NCI-H1417 (cell line): ENCODE data around the gene C6orf89.
A peak's percentile ranks its signal among the peaks of the same experiment; 100 is the strongest.

Source experiments
- DNase-seq, 3 experiments: peaks; one replicate each; lab custom pipeline; 2025; lab: John Stamatoyannopoulos, UW

The C6orf89 gene, protein sequence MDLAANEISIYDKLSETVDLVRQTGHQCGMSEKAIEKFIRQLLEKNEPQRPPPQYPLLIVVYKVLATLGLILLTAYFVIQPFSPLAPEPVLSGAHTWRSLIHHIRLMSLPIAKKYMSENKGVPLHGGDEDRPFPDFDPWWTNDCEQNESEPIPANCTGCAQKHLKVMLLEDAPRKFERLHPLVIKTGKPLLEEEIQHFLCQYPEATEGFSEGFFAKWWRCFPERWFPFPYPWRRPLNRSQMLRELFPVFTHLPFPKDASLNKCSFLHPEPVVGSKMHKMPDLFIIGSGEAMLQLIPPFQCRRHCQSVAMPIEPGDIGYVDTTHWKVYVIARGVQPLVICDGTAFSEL

DNA sequence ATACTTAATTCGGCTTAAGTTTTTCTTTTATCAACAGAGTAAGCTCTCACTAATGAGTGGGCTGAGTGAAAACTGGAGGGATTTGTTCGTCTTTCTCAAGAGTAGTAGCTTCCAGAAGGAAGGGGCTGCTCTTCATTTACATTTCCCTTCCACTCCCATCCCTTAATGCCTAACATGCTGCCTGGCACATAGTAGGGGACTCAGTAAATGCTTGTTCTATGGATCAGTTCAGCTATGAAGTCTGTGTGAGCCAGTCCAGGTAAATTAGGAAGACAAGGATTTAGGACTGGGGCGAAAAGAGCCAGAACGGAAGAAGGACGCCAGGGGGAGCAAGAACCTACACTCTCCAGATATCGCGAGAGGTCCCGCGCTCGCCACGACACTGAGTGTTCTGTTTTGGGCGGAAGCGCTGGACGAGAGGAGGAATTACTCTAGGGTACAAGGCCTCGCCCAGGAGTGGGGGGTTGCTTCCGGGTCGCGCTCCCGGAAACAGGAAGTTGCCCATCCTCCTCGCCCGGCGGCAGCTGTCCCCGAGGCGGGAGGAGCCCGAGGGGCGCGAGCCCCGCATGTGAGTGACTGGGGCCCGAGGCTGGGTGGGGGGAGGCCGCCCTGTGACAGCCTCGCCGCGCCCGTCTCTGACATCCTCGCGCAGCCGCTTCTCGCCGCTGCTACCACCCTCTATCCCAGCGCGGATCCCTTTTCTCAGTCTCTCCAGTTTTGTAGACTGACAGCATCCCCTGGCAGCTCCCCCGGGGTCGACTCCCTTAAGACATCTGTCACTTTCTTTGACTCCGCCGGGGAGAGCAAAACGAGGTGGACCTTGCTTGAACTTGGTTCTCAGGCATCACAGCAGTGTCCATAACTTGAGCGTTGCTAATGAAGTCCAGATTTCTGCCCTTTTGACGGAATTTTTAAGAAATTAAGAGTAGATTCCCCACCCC, at the start of gene C6orf89:
Gene C6orf89, plus strand, starts transcription at position 492 of the 941 bp plus-strand sequence. CDS start 13,493 bp downstream, outside the sequence.
- DNase-seq, result peak; percentile 95 to 99 (median 99)

DNA sequence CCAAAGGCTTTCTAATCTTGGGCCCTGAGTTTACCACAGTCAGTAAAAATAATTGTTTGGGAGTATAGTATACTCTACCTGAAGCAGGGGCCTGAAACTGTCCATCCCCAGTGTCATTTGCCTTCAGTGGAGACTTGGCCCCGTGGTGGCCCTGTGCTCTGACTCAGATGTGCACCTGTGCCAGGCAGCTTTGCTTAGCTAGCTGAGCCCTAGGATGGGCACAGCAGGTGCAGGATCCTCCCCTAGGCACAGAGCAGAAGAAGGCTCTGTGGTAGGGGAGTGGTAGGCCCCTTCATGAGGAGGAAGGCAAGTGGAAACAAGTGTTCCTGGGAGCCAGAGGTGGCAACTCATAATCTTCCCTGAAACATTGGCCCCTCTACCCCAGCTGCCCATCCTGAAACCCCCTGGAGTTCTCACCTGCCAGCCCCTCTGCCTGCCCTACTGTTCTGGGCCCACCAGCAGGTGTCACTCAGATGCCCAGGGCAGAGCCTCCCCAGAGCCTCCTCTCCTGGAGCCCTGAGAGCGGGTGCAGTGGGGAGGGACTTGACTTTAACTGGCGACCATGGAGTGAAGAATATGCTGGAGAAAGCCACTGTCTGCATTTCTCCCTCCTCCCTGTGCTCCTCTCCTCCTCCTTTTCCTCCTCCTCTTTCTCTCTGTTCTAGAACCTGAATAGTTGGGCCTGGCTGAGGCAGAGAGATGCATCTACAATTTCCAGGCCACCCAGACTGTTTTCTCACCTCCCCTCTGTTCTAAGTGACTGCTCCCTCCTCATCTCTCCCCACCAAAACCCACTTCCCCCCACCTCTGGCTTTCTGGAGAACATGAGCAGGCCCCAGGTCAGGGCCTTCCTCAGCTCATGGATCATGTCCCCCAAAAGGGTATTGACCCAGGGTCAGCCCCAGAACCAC, 49.4 kb upstream of the C6orf89 start:
- DNase-seq, result peak in 1 of 3 experiments; percentile 8

DNA sequence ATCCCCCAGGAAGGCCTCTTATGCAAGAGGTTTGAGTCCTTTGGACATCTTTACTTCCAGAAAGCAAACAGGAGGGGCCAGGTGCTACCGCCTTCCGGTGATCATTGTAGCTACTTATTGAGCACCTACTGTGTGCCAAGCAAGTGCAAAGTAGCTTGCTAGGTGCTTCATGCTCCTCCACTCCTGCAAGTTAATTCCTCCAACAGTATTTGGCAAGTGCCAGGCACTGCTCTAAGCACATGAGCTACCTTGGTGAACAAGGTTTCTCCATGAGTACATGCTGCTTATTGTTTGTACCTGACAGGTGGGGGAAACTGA, 48.8 kb upstream of the C6orf89 start:
- DNase-seq, result no peak

DNA sequence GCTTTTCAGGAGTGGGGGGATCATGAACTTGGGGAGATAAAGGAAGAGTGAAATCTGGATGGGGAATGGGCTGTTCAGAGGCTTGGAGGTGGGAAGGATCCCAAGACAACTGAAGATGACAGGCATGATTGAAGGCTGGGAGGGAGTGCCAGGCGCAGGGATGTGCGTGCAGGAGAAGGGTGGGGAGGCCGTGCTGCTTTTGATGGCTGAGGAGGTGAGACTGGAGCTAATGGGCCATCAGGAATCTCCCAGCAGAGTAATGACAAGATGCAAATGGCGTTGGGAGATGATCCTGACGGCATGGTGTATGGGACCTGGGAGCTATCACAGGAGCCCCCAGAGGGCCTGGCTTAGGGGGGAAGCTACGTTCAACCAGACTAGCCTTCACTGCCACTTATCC, 48.1 kb upstream of the C6orf89 start:
- no peak for DNase-seq

DNA sequence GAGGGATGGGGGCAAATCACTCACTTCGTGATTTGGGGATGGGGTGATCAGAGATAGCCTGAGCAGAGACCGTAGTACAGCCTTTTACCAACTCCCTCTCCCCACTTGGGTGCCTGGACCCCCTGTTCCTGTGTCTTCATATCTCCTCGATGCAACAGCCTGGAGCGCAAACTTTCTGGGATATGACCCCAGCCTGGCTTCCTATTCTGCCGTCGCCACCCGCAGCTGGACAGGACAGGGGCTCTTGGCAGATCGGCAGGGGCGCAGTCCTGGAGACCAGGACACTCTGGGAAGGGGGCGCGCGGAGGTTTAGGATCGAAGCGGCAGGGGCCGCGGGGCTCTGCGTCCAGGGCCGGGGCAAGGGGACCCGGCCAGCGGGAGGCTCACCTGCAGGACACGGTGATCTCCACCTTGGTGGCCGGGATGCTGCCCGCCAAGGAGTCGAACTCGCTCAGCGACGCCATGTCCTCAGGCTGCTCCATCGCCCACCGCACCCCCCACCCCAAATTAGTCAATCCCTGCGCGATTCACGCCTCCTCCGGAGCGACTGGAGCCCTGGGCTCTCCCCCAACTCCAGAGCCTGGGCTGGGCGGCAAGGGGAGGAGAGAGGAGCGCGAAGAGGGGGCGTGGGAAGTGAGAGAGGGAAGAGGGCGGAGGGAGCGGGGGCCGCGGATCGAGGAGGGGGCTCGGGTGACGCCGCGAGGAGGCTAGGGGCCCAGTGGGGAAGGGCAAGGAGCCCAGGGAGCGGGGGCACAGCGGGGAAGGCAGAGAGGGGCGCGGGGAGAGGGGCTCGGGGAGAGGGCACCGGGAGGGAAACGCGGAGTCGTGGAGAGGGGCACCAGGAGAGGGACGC, 46.6 kb upstream of the C6orf89 start, which contains the start of gene CPNE5:
Gene CPNE5, minus strand, starts transcription at position 549 of the 853 bp plus-strand sequence. Its CDS starts 67 bp downstream, at position 482.
- DNase-seq, result peak in 2 of 3 experiments; percentile 37 to 49

DNA sequence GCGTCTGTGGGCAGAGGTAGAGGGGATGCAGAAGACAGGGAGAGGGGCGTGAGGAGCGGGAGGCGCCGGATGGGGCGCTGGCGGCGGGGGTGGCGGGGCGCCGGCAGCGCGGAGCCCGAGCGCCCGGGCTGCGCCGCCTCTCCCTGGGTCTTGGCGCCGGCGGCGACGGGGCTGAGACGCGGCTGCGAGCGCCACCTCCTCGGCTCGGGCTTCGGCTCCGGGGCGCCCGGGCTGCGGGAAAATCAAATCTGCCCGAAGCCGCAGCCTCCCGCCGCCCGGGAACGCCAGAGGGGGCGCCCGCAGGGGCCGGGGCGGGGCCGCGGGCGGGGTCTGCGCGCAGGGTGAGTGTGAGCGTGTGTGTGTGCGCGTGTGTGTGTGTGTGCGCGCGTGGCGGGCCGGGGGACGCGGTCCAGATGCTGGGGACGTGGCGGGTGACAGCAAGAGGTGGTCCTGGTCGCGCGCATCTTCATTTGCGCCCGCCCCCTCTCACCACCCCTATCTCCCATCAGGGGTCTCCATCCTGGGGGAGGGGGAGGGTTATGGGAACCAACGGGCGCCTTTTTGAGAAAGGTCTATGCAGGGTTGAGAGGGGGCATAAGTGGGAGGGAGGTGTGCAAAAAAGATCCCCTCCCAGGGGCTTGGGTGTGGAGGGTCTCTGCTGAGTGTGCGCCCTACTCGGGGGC, 45.9 kb upstream of the C6orf89 start:
- peak; percentile 28 to 65 (median 63) for DNase-seq

DNA sequence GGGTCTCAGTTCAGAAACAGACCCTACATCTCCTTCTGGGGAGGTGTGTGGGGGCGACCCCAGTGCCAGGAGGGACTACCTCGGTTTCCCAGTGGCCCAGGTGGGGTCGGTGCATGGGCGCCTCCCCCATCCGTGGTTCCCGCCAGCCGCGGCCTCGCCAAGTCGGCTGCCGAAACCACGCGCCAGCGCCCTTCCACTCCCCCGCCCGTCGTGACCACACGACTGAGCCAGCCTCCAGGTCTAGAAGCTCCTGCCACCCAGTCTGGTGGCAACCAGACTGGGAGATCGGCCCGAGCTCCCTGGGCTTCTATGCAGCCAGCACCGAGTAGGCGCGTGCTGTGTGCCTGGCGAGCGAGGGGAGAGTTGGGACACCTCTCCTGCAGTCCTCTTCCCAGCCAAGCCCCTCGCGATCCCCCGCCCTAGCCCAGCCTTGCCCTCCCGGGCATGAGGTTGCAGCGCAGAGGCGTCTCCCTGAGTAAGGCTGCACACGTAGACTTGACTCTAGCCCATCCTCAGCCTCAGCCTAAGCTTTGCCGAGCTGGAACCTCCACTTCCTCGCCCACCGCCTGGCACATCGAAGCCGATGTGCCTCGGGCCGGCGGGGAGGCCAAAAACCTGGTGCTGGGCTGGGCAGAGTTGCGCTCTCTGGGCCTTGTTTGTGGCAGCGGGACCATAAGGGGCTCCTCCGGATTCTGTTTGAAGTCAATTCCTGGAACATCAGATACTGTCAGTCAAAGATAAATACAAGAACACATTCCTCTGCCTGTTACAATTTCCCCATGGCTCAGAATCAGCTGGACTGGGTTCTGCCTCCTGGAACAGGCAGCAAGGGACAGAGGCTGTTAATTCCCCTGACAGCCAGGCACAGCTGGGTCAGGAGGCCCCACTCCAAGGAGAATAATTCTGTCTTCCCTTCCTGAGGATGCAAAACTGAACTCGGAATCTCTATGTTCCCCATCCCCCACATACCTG, 45.0 kb upstream of the C6orf89 start:
- no peak for DNase-seq

DNA sequence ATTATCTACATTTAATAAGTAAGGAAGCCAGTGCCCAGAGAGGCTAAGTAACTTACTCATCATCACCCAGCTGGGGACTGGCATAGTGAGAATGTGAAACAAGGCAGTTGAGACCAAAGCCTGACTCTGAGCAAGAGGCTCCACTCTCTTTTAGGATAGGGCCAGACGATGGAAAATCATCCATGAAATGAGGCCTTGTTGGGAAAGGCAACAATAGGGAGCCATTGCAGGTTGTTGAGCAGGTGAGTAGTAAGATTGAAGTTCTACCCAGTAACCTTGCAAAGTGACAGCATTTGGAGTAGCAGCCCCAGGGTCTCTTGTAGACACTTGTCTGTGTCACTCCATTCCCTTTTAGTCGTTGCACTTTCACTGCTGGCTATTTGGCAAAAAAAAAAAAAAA, 44.0 kb upstream of the C6orf89 start:
- no peak for DNase-seq

DNA sequence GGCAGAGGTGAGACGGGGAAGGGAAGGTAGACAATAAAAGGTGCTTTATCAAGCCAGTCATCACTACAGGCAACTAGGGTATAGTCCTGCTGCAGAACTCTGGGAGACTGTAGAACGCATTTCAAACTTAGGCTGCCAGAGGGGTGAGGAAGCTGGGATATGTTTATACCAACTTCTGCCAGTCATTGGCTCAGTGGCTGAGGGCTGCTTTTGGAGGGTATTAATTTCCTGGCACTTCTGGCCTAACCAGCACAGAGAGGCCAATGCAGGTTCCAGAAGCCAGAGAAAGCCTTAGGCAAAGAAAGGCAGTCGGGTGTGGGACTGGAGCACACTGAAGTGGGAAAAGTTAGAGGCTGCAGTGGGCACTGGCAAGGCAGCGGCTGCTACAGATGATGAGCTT, 42.6 kb upstream of the C6orf89 start:
- DNase-seq, result no peak

DNA sequence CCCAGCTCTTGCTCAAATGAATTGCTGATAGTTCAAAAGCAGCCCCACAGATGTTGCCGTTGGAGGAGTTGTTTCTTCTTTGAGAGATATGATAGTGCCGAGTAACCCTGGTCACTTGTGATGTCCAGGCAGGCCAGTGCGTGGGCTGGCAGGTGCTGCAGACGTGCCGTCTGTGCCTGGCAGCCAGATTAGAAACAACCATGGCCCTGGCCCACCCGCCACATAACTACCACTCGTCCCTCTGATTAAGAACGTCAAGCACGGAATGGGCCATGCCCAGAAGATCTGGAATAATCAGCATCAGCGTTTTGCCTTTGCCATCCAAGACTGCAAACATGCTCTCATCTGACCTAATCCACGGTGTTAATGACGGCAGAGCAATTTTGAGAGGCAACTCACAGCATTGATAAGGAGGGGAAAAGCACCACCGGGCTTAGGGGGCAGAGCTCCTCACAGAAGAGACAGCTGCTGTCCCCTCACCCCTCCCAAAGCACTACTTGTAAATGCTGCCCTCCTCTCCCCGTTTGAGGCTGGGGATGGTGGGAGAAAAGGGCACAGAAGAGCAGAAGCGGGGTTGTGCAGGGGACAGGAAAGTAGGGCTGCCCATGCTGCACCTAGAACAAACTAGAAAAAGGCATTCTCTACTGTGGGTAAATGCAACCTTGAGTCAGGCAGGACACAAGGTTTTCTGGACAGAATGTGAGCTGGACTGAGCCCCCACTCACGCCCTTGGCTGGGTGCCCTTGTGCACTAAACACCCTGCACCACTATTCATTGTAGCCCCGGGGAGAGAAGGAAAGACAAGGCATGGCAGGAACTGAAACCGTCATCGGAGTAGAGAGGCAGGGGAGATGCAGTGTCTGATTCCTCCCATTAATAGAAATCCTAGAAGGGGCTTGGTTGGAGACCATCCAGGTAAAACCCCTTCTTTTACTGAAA, 41.3 kb upstream of the C6orf89 start:
- DNase-seq, result no peak

DNA sequence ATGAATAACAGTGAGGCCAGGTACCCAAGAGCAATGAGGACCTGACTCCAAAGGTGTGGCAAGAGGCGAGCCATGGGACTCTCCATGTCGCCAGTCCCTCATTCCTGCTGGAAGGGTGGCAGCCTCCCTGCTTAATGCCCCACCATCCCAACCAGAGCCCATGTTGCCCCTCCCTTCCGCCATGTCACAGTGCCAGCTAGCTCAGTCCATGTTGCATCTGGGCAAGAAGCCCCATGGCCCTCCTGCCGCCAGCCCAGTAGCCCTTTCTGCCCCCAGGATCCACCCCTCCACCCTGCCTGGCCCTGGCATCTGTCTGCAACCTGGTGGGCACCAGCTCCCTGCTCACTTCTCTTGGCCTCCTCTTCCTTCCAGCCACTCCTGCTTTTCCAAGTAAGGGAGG, 40.5 kb upstream of the C6orf89 start:
- DNase-seq, result no peak

DNA sequence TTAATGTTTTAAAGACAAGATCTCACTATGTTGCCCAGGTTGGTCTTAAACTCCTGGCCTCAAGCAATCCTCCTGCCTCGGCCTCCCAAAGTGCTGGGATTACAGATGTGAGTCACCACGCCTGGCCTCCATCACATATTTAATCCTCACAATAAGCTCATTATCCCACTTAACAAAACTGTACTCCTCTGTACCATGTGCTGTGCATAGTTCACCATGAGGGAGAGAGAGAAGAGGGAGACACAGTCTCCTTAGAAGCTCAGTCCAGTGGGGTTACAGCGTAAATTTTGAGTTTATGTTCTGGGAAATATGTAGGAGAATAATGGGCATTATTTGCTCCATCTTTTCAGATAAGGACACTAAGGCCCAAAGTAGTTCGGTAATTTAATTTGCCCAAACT, 38.6 kb upstream of the C6orf89 start:
- no peak for DNase-seq

DNA sequence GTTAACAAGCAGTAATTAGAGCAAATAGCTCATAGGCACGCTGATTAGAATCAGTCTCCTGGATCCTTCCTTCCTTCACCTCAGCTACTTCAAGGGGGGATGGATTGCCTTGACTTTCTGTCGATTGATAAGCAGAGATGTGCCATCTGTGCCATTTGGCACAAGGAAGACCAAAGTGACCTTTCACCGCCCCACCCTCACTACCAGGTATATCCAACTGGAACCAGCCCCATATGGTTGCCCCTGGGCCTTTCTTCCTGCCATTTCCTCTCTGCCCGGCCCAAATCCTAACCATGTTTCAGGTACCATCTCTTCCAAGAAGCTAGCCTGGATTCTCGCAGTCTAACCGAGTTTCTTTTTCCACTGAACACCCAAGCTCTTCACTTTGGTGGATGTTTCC, 37.8 kb upstream of the C6orf89 start:
- DNase-seq, result no peak

DNA sequence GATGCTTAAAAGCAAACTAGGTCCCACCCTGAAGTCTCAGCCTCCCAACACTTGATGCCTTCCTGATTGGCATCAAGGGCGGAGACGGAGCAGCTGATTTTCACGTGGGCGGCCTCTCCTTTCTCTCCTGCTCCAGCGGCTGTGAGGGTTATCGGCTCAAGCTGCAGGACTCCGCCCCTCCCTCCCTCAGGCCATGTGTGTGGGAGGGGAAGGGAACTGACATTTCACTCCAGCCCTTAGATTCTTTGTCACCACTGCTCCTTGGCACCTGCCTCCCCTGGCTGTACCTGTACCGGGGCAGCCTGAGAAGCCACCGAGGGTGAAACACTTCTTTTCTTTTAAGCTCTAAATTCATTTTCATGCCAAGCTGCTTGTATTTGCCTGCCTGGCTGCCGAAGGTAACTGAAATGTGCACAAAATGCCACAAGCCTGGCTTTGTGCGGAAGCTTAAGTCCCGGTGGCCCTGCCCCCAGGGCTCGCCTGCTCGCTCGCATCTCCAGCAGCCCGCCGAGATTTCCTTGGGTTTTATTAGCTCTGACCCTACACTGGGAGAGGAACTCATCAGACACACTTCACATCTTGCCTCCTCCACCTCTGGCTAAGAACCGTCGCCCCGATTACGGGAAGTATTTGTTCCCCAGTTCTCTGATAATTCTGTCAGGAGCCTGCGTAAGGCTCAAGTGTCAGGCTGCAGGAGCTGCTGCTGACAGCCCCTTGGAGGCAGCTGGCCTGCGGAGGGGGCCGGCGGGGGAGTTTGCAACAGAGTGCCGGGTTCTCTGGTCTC, 36.9 kb upstream of the C6orf89 start:
- DNase-seq, result peak; percentile 86 to 91 (median 86)

DNA sequence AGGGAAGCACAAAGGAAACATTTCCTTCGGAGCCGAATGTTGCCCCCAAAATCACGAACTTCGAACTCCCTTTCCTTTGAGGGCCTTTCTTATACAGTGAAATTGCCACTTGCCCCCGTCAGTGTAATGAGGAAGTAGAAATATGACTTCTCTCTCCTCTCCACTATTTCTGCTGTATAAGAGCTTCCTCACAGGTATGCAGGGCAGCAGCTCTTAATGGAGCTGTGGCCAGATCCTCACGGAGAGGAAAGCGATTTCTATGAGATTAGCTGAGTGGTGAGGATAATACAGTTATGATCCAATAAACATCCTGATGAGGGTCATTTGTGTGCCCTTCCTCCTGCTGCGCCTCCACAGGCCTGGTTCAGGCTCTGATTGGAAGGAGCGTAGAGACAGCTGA, 35.7 kb upstream of the C6orf89 start:
- peak in 1 of 3 experiments; percentile 24 for DNase-seq

DNA sequence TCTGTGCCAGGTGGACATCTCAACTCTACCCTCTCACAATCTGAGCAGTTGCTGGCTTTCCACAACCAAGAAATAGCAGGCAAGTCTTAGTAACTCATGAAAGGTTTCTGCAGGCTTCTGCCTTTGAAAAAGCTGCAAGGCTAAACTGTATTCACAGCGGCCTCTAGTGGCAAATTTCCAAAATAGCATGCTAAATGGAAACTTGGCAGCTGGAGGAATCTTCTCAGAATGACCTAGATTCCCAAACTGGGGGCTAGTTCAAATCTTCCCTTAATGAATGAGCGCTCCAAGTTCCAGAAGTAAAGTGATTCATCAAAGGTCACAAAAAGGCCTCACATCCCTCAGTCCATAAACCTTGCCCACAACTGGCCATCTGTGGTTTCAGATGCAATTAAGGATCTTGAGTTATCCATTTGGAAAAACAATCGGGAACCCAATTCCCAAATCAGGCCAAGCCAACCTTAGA, 34.6 kb upstream of the C6orf89 start:
- DNase-seq, result peak; percentile 23 to 87 (median 77)

DNA sequence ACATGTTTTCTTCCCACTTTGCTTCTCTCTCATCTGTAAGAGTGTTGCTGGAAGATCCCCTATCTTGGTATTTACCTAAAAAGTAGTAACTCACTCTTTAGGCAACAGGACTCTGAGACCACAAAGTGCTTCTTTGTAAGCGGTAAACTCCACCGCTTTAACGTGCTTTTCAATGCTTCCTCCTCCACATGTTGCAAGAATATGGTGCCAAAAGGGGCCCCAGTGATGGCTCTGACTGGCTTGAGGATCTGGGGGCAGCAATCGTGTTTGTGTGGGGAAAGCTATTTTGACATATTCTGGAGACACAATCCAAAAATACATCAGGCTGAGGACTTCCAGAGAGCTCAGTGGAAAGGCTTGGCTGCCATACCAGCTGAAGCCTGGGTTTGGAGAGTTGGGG, 34.1 kb upstream of the C6orf89 start:
- no peak for DNase-seq
